ENCODE measurements around the gene NSMF.

Gene NSMF

DNA sequence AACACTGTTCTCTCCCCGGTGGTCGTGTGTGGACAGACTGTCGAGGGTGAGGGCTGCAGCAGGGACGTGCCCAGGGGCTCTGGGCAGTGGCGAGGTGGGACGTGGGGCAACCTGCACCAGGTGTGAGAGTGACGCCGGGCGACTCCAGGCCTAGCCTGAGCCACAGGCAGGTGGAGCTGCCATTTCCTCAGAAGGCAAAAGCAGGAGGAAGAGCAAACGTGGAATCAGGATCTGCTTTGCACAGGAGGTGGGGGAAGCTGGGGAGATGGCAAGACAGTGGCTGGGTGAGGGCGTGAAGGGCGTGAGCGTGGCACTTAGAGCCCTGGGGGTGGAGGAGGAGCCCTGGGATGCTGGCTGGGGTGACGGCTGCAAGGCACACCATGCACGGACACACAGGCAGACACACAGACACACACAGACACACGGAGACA lies 39.6 kb upstream of the NSMF start:
- H3K36me3 ChIP-seq, result no peaks in the 10 kb centered on the region
- H3K4me1 ChIP-seq, result no peaks in the 10 kb centered on the region
- TF ChIP-seq, protein P1, sequence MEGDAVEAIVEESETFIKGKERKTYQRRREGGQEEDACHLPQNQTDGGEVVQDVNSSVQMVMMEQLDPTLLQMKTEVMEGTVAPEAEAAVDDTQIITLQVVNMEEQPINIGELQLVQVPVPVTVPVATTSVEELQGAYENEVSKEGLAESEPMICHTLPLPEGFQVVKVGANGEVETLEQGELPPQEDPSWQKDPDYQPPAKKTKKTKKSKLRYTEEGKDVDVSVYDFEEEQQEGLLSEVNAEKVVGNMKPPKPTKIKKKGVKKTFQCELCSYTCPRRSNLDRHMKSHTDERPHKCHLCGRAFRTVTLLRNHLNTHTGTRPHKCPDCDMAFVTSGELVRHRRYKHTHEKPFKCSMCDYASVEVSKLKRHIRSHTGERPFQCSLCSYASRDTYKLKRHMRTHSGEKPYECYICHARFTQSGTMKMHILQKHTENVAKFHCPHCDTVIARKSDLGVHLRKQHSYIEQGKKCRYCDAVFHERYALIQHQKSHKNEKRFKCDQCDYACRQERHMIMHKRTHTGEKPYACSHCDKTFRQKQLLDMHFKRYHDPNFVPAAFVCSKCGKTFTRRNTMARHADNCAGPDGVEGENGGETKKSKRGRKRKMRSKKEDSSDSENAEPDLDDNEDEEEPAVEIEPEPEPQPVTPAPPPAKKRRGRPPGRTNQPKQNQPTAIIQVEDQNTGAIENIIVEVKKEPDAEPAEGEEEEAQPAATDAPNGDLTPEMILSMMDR (IDR thresholded peaks at IDR 0.05; ENCODE audit: low read depth, low read length), result no peak
- H3K9me3 ChIP-seq, result no peaks in the 10 kb centered on the region; the same call in 1 of the 2 replicates
- H3K27me3 ChIP-seq, result no peaks in the 10 kb centered on the region
- H3K4me3 ChIP-seq (ENCODE audit: low read depth, low read length), result no peak overlapping the region
- DNase-seq, result no peak

DNA sequence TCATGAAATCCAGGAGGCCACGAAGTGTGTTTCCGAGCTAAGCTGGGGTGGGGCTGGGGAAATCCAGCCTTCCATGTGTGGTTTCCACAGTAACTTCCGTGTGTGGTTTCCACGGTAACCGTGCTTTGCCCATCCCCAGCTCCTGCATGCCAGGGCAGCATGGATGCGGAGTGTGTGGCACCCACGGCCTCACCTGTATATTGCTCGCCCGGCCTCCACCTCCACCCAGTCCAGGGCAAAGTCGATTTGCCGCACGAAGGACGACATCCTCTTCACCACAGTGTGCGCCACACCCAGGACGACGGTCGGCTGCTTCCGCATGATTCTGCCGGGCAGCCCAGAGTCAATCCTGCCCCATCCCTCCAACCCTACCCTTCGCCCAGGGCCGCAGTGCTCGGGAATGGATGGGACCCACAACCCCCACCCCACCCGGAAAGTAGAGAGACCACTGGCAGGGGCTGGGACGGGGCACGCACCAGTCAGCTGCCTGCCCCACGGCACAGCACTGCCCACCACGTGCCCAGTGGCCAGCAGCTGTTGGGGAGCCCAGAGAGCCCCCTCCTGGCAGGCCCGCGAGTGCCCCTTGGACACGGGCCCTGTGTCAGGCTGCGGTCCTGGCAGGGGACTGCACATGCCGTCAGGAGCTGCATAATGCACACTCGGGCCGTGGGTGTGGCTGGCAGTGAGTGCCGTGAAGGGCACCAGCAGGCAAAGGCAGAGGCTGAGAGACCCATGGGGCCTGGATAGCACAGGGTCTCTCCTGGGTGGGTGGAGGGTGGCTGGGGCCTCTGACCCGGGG lies 39.0 kb upstream of the NSMF start:
- no peaks in the 10 kb centered on the region for H3K36me3 ChIP-seq
- no peaks in the 10 kb centered on the region; the same call in 1 of the 2 replicates for H3K9me3 ChIP-seq
- no peaks in the 10 kb centered on the region for H3K4me1 ChIP-seq
- H3K27me3 ChIP-seq, result no peaks in the 10 kb centered on the region
- DNase-seq, result no peak
- TF ChIP-seq, protein P1 (IDR thresholded peaks at IDR 0.05; ENCODE audit: low read depth, low read length), result no peak
- H3K4me3 ChIP-seq (ENCODE audit: low read depth, low read length), result no peak overlapping the region

DNA sequence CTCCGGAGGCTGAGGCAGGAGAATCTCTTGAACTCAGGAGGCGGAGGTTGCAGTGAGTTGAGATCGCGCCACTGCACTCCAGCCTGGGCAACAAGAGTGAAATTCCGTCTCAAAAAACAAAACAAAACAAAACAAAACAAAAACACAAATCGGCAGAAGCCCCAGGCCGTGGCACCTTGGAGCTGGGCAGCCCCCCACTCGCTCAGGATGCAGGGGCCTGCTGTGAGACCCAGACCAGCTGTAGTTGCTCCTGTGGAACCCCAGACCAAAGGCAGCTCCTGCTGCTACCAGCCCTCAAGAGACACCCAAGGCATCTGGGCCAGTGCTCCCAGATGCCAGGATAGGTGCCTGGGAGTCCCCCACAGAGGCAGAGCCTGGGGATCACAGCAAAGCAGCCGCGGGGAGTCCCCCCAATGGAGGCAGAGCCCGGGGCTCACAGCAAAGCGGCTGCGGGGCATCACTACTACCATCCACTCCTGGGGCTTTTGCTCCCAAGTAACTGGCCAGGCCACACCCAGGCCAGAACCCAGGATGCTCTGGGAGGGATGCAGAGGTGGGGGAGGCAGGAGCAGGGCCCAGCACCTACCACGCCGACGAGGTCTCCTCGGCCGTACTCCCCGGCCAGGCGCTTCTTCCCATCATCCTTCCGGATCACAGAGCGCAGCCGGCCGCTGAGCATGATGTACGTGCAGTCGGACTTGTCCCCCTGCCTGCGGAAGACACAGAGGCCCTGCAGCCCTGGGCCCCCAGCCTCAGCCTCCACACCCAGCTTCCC lies 37.7 kb upstream of the NSMF start:
- Histone ChIP-seq H3K9me3 (no peaks in the 10 kb centered on the region; the same call in 1 of the 2 replicates), H3K4me1 (peaks cover 3% of the 10 kb centered on the region; the same call in 1 of the 2 replicates), H3K4me3 (ENCODE audit: low read depth, low read length) (no peak overlapping the region), H3K27me3 (no peaks in the 10 kb centered on the region), H3K36me3 (no peaks in the 10 kb centered on the region)
- TF ChIP-seq, protein P1 (IDR thresholded peaks at IDR 0.05; ENCODE audit: low read depth, low read length), result no peak
- DNase-seq, result no peak

DNA sequence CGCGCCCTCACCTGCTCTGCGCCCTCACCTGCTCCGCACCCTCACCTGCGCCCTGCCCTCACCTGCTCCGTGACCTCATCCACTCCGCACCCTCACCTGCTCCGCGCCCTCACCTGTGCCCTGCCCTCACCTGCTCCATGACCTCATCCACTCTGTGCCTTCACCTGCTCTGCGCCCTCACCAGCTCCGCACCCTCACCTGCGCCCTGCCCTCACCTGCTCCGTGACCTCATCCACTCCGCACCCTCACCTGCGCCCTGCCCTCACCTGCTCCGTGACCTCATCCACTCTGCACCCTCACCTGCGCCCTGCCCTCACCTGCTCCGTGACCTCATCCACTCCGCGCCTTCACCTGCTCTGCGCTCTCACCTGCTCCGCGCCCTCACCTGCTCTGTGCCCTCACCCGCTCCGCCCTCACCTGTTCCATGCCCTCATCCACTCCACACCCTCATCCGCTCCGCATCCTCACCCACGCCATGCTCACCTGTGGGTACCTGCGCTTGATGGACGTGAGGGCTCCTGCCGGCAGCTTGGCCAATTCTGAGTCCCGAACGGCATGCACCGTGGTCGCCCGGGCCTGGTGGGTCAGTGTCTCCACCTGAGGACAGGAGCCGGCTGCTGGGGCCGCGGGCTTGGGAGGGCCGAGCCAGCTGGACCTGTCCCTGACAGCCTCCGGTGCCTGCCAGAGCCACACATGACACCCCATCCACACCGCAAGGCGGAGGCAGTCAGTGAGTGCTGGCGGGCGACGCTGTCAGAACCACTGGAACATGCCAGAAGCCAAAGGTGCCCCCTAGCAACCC lies 35.6 kb upstream of the NSMF start:
- DNase-seq, result no peak
- Histone ChIP-seq H3K9me3 (no peaks in the 10 kb centered on the region; the same call in 1 of the 2 replicates), H3K4me1 (peaks cover 4% of the 10 kb centered on the region; the same call in 1 of the 2 replicates), H3K4me3 (ENCODE audit: low read depth, low read length) (no peak overlapping the region), H3K36me3 (no peaks in the 10 kb centered on the region), H3K27me3 (no peaks in the 10 kb centered on the region)
- TF ChIP-seq, protein P1 (IDR thresholded peaks at IDR 0.05; ENCODE audit: low read depth, low read length), result no peak

DNA sequence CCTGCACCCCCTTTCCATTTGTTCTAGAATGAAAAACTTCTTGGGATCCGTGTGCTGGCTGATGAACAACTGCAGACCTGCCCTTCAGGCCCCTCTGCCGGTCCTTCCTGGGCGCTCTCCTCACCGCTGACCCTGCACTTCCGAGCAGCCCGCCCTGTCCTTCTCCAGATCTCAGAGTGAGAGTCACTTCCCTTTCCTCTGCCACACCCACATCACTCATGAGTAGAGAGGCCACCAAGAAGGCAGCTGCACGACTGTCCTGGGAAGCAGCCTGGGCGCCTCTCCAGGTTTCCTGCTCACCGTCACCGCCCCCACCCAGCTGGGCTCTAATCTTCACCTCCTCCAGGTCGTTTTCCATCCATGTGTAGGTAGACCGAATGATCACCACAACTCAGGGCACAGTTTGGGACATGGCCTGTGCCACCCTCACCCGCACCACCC lies 35.0 kb upstream of the NSMF start:
- DNase-seq, result no peak
- Histone ChIP-seq H3K4me3 (ENCODE audit: low read depth, low read length) (no peak overlapping the region), H3K27me3 (no peaks in the 10 kb centered on the region), H3K9me3 (no peaks in the 10 kb centered on the region; the same call in 1 of the 2 replicates), H3K36me3 (no peaks in the 10 kb centered on the region), H3K4me1 (peaks cover 4% of the 10 kb centered on the region; the same call in 1 of the 2 replicates)
- TF ChIP-seq, protein P1 (IDR thresholded peaks at IDR 0.05; ENCODE audit: low read depth, low read length), result no peak

All from BE2C (cell line).